NT2/D1 (cell line): Measurements from ENCODE around the gene THPO.

Experiments used
- SUZ12 ChIP-seq: IDR thresholded peaks from 2 replicates; pipeline ENCODE4 v1.6.1; 2011; ENCODE audit not compliant: insufficient read length, insufficient read depth; ENCODE audit errors: extremely low read depth
- YY1 ChIP-seq: IDR thresholded peaks from 2 replicates; pipeline ENCODE4 v1.6.1; 2011; ENCODE audit not compliant: insufficient read length, insufficient read depth

- TF ChIP-seq SUZ12 (no peak), YY1 (no peak)
Observed at GRCh38 chr3:184379358-184380184, 1.6 kb upstream of the THPO start, which contains the start of gene CHRD.
